HG02571 (cell line): ENCODE measurements around the gene KIAA0232.

Experiments used
- ATAC-seq: cut with Tn5 transposase; IDR thresholded peaks from one replicate; pipeline ENCODE4 v1.9.1; 2021; ENCODE audit warnings: mild to moderate bottlenecking, moderate library complexity; ENCODE audit not compliant: unreplicated experiment

KIAA0232 gene

DNA sequence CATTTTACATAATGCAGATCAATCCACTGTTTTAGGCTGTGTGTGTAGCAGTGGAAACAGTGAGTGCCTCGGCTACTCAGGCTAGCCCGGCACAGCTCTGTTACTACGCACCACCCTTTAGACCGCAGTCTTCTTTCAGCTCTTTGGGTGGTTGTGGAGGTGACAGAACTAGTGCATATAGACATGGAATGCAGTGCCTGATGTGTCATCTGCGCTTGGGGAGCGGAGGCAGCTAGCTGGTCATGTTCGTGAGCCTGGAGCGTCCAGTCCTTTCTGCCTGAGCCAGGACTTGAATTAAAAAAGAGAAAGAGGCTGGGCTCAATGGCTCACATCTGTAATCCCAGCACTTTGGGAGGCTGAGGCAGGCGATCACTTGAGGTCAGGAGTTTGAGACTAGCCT lies 131.9 kb downstream of the KIAA0232 start:
- ATAC-seq, result no peak

DNA sequence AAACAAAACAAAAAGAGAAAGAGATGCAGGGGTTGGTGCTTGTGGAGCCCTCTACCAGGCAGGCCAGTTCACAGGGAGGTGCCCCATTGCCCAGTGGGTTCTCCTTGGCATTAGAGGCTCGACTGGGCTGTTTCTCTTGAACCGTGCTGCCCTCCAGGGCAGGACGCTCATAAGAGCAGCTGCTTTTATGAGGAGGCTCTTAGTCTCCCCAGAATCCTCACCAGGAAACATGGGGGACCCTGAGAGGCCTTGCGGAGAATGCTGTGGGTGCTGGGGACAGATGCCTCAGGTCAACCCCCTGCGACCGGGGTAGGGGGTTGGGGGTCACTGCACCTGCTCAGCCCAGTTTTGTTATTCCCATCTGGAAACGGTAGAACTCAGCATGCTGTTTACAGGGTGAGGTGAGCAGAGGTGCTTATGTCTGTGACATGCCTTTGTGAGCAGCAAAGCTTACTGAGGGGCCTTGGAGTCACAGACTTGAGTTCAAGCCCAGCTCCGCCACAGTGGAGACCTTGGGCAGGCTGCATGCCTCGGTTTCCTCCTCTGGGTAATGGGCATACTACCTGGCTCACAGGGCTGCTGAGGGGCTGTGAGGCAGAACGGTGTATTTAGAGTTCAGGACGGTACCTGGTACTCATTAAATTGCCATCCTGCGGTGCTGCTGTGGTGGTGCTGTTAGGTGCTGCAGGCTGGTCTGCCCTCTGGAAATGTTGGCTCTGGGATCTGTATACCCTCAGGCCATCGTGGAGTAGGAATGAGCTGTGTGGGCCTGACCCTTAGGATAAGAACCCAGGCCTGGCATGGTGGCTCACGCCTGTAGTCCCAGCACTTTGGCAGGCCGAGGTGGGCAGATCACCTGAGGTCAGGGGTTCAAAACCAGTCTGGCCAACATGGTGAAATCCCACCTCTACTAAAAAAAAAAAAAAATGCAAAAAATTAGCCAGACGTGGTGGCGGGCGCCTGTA lies 132.8 kb downstream of the KIAA0232 start:
- no peak for ATAC-seq

DNA sequence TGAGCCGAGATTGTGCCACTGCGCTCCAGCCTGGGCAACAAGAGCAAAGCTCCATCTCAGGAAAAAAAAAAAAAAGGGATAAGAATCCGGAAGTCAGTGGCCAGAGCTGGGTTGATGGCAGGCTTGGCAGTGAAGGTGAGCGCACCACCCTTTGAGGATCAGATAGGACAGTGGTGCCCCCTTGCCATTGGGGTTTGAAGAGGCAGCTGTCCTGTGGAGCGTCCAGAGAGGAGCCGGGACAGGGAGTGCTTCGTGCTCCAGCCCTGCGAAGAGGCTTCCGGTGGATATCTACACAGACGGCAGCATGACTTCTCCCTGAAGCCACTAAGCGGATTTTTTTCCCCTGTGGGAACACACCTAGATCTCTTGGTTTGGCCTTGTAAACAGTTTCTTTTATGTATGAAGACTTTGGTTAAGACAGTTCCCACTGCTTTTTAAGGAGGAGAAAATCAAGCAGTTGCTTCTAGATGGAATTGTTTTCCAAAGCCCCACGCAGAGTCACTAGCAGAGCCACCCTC lies 133.6 kb downstream of the KIAA0232 start:
- no peak for ATAC-seq

DNA sequence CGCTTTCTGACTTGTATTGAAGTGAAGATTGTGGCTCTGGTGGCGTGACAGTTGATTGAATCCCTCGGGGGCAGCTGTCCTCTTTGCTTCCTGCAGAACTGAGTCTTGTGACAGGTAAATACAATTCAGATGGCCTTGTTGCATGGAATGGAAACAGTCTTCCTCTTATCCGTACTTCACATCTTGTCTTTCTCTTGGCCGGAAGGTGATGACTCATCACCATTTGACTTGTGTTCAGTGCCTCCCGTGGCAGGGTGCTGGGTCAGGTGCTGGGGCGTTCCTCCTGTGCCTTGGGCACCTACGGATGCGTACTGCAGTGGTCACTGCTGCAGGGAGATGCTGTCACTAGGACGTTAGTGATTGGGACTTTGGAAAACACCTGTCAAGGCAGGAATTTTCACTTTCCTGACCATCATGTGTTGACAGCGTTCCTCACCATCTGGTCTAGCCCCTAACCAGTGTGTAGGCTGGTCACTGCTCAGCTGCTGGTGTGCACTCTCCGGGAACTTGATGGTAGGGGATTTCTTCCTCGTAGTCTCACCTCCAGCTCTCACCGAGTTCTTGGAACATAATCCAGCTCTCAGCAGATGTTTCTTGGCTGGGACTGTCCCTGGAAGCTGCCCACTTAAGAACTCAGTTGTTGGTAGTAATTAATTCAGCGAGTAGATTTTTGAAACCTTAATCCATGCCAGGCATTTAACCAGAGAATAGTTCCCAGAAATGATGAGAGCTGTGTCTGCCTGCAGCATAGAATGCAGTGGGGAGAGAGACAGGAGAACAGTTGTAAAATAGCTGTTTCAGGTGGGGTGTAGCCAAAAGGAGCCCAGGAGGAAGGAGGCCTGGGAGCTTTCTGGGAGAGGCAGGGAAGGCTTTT lies 134.3 kb downstream of the KIAA0232 start:
- ATAC-seq, result no peak

DNA sequence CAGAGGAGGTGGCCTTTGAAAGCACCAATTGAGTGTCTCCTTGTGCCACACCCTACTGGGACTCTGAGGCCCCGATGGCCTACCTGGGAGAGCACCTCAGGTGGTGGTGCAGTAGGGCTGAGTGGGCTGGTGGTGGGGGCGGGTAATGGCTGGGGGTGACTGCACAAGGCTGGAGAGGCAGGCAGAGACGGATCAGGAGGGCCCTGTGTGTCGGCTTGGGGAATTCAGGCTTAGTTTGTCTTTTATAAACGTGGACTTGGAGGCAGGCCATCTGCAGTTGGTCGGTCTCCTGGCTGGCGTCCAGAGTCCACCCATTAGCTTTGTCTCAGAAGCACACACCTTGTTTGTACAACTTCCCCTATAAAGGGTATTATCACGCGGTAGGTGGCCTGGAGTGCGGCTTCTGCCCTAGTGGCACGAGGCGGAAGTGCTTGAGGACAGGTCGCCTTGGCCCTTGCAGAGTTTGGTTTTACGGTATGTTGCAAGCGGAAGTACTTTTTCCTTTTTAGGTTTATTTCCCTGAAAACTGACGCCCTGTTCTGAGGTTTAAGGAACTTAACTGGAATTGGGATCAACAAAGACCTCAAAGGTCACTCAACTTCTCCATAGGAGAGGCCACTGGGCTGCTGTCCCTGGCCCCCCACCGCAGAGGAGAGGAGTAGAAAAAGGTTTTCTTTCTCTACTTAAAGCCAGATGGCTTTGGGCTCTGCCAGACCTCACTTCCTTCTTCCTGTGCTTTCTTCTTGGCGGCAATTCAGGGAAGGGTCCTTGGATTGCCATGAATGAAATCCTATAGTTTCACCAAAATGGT lies 135.1 kb downstream of the KIAA0232 start:
- ATAC-seq, result no peak

DNA sequence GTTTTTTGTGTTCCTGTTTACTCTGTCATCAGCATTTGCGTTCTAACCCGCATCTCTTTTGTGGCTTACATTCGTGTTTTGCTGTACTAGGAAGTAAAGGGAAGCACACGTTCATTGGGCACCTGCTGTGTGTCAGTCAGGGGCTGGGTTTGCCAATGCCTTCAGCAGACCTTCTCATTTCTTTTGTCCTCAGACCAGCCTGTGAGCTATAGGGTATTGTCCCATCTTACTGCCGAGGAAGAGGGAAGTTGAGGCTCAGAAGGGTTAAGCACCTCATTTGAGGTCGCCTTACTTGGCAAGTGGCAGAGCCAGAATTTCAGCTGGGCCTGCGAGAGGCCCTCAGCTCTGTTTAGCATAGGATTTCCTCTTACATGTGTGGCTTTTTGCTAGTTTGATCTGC lies 135.8 kb downstream of the KIAA0232 start:
- ATAC-seq, result no peak

DNA sequence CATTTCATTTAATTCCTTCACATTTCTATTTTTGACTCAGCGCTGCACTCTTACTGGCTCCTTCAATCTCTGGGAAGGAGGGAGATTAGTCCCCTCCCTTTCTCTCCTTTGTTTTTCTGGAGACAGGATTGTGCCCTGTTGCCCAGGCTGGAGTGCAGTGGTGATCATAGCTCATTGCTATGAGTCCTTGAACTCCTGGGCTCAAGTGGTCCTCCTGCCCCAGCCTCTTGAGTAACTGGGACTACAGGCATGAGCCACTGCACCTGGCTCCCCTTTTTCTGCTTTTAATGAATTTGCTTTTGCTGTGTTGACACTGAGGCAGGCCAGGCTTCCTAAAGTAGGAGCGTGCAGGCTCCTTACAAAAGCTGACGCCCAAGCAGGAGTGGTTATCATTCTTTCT lies 137.6 kb downstream of the KIAA0232 start:
- no peak for ATAC-seq

DNA sequence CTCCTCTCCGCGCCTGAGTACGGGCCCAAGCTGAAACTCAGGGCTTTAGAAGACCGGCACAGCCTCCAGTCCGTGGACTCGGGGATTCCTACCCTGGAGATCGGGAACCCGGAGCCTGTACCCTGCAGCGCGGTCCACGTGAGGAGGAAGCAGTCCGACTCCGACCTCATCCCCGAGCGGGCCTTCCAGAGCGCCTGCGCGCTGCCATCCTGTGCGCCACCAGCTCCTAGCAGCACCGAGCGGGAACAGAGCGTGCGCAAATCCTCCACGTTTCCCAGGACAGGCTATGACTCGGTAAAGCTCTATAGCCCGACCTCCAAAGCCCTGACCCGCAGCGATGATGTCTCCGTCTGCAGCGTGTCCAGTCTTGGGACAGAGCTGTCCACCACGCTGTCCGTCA lies 141.0 kb downstream of the KIAA0232 start:
- no peak for ATAC-seq

DNA sequence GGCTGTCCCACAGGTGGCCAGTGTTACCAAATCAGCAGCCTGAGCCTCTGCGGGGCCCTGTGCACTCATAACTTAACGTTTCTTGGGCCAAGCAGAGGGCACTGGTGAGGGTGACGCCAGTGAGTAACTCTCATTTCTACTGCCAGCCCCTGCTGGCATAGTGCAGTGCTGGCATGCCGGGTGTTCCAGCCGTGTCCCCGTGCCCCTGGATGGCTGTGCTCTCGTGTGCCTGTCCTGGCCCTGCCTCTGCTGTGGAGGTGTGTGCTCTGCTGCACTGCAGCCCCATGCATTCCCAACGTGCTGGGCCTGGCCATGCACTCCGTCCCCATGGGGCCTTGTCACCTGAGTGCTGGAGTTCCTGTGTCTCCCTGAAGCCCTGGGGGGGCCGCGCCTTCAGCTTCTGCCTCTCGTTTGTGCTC lies 141.8 kb downstream of the KIAA0232 start:
- no peak for ATAC-seq

DNA sequence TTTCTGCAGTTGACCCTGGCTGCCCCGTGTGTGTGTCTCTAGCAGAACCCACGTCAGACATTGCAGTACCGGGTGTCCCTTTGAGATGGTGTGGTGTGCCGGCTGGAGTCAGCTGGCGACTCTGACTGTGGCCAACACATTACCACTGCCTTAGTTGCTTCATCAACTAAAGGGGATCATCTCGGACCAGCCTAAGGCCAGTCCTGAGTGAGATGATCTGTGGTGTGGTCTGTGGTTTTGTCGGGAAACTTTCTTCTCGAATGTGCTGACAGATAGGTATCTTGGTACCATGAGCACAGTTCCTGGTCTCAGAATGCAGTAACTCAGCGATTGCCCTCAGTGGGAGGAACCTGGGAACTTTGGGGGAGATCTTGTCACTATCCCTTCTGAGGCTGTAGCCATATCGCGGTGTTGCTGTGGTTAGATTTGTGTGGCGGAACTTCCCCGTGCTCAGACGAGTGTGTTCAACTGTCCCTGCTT lies 142.9 kb downstream of the KIAA0232 start:
- ATAC-seq, result no peak

DNA sequence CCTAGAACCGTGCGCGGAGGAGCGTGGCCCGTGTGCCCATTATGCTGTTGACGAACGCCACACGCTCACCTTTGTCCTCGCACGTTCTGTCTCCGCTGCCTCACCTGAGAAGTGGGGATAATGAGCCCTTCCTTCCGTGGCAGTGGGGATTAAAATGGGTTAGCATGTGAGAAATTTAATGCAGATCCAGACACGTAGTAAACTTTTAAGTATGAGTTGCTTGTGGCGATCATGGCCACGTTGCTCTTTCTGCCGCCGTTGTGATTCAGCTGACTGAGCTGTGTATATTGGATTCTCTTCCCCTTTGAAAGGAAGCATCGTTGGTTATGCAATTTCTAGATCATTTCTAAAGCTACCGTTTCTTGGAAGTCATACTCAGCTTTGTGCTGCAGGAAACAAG lies 143.6 kb downstream of the KIAA0232 start:
- ATAC-seq, result no peak

DNA sequence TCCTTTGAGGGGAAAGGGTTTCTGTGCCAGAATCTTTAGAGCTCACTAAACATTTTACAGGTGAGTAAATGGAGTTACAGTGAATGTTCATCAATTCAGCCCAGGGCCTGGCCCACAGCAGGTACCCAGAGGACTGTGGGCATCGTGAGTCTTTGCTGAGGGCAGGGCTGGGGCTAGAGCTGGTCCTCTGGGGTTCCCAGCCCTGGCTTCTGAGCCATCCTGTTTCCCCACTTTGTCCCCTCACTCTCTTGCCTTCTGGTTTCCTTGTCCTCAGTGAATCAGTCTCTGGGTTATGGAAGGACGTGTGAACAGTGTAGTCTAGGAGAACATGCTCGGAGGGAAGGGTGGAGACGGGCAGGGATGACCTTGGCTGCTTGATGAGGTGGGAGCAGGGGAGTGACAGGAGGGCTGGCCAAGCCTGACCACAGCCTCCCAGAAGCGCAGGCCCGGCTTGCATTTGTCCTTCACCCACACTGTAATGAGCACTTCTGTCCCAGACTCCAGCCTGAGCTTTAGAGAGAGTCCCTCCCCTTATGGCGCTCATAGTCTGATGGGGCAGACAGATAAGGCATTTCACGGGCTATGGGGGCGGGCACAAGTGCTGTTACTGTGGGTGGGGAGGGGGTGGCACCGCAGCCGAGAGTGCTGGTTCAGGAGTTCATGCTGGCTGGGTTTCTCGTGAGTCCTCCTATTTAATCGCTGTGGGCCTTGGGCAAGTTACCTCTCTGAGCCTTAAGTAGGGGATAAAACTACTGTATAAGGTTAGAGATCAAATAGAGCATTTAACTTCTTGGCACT lies 144.4 kb downstream of the KIAA0232 start:
- ATAC-seq, result no peak

DNA sequence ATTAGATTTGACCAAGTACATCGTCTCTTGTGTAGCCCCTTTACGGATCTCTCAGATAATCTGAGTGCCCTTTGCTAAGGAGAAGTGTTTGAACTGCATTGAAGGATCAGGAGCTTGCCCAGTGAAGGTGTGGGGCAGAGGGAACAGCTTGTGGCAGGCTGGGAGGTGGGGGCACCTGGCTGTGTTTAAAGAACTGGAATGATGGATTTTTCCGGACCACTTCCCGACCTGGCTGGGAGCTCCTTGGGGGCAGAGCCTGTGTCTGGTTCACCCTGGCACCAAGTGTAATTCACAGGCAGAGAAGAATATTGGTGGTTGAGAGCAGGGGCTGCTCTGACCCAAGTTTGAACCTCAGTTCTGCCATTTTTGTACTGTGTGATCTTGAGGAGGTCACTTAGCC lies 145.6 kb downstream of the KIAA0232 start:
- no peak for ATAC-seq

DNA sequence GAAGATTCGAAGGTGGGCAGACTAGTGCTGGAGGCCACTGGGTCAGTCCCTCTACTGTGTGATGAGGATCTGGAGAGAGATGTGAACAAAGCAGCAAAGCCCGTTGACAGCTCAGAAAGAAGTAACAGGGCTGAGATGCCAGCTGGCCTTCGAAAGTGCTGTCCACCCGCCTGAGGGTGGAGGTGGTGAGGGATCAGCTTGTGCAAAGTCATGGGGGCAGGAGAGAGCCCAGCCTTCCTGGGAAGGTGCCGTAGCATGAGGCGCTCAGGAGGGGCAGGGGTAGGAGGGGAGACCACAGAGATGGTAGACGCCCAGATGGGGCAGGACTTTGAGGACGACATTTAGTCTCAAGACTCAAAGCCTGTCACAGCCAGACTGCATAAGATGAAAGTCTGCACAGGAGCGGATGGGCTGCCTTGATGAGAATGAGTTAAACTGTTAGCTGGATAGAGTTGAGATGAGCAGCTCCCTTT lies 146.8 kb downstream of the KIAA0232 start:
- no peak for ATAC-seq

DNA sequence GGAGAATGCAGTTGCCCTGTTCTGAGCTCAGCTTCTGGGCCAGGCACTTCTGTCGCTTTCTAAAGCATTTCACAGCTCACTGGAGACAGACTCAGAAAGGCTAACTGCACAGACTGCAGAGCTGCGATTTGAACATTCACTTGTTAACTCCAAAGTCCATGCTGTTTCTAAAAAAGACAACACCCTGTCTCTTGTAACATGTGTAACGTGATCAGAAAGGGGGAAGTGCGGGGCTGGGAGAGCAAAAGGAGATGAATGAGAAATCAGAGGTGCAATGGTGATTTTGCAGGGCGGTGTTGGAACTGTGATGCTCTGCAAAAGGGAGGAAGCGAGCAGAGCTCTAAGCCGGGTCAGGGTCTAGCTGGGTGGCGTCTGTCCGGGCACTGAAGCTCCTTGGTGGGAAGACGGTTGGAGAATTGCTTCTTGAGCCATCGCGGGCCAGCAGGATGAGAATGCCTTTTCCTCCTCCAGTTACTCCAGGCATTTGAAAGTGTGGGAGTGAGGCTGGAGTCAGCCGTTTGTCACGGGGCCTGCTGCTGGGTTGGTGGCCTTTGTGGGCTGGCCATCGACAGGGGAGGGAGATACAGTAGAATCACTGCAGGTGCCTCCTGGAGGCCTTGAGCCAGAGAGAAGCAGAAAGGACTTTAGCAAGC lies 147.4 kb downstream of the KIAA0232 start:
- ATAC-seq, result no peak

DNA sequence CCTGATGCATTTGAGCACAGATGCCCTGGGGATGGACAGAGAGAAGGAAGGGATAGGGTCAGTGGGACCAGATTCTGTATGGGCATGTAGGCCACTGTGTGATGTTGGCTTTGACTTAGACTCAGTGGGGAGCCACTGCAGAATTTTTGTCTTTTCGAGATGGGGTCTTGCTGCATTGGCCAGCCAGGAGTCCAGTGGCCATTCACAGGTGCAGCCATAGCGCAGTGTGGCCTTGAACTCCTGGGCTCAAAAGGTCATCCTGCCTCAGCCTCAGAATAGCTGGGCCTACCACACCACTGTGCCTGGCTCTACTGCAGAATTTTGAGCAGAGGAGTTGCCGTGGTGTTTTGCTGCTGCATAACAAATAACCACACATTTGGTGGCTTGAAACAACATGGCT lies 149.9 kb downstream of the KIAA0232 start:
- ATAC-seq, result no peak

DNA sequence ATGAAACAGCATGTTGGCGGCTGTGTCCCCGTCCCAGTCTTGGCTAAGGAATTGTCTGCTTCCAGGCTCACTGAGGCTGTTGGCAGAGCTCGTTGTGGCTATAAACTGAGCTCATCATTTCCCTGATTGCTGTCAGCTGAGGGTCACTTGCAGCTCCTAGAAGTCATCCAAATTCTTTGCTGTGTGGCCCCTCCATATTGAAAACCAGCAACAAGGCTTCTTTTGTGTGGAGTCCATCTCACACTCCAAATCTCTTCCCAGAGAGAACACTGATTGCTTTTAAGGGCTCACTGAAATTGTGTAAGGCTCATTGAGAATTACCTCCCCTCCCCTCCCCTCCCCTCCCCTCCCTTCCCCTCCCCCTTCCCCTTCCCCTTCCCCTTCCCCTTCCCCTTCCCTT lies 150.4 kb downstream of the KIAA0232 start:
- no peak for ATAC-seq
